Endothelial cell of umbilical vein (primary cell): ENCODE results near the gene CASK. TPM values are rescaled to one million over a fixed set of nuclear protein-coding genes. Genes with fewer than 3 reads are reported as not detected.
A peak's percentile ranks its signal among the peaks of the same experiment; 100 is the strongest.

Experiments
- BruUV-seq: library from RNA; stranded (reverse); fragments of 400-500 nt; replicated peaks from 2 replicates; lab custom pipeline; 2021; lab: Mats Ljungman, UMichigan
- CTCF ChIA-PET: fragments of 300-600, 350-600 bp; sonication (Branson Sonifier 250); formaldehyde crosslinking; loops from one replicate; lab custom pipeline; 2021; ENCODE audit warnings: antibody characterized with exemption, inconsistent platforms; lab: Charles Lee
- POLR2A ChIA-PET: fragments of 300-600, 350-600 bp; sonication (Branson Sonifier 250); formaldehyde crosslinking; loops from one replicate; lab custom pipeline; 2021; ENCODE audit warnings: antibody characterized with exemption, inconsistent platforms; lab: Charles Lee
- DNase-seq: peaks from one replicate; pipeline ENCODE4 v3.0.0-alpha.2; 2011; ENCODE audit warnings: low read depth, low spot score
- FAIRE-seq: peaks from 2 replicates; lab custom pipeline; 2011; peaks lifted over from hg19 to GRCh38; lab: Jason Lieb, UNC
- H2AFZ ChIP-seq: 2 replicates; pipeline ENCODE4 v1.6.0; 2012; ENCODE audit warnings: low read depth, low read length, control low read depth, inconsistent platforms
- H3K27ac ChIP-seq: 2 replicates; pipeline ENCODE4 v1.5.1; 2011; ENCODE audit warnings: low read depth, mild to moderate bottlenecking, control low read depth, low read length, moderate library complexity; ENCODE audit not compliant: insufficient read depth
- H3K27me3 ChIP-seq, 2 experiments: 2 replicates each; pipeline versions ENCODE4 v1.6.0 to v1.6.1; 2011; ENCODE audit warnings: low read length in 2 of 2, mixed read lengths in 1 of 2; ENCODE audit not compliant: control insufficient read depth in 2 of 2, insufficient read depth in 2 of 2
- H3K36me3 ChIP-seq, 2 experiments: 2 replicates in 1 of 2; 3 replicates in 1 of 2; pipeline ENCODE4 v1.5.1; 2011; ENCODE audit warnings: low read length in 2 of 2, mild to moderate bottlenecking in 1 of 2, moderate library complexity in 1 of 2; ENCODE audit not compliant: control insufficient read depth in 2 of 2, insufficient read depth in 2 of 2; ENCODE audit errors: extremely low read depth in 1 of 2
- H3K4me1 ChIP-seq: 3 replicates; pipeline ENCODE4 v1.5.1; 2011; ENCODE audit warnings: mild to moderate bottlenecking, low read length; ENCODE audit not compliant: control insufficient read depth, insufficient read depth; ENCODE audit errors: extremely low read depth
- H3K4me2 ChIP-seq: 2 replicates; pipeline ENCODE4 v1.6.1; 2011; ENCODE audit warnings: low read length, control low read depth, mixed read lengths; ENCODE audit not compliant: insufficient read depth
- H3K4me3 ChIP-seq, 3 experiments: fragments of 200-600 bp in 1 of 3; sonication (generic), shearing (Covaris generic) in 1 of 3; replicated peaks in 1 of 3; 2 replicates each; pipeline ENCODE4 v1.5.1; 2011 to 2016; ENCODE audit warnings: control low read depth in 3 of 3, low read length in 3 of 3, mild to moderate bottlenecking in 2 of 3, inconsistent platforms in 1 of 3, low read depth in 1 of 3, moderate library complexity in 1 of 3; ENCODE audit not compliant: insufficient read depth in 1 of 3
- H3K79me2 ChIP-seq: 2 replicates; pipeline ENCODE4 v1.6.0; 2012; ENCODE audit warnings: low read length, inconsistent platforms; ENCODE audit not compliant: control insufficient read depth, insufficient read depth
- H3K9ac ChIP-seq: replicated peaks from 2 replicates; pipeline ENCODE3; 2011; ENCODE audit warnings: low read length, control low read depth; ENCODE audit not compliant: insufficient read depth; ENCODE audit errors: extremely low read depth
- H3K9me1 ChIP-seq: replicated peaks from 3 replicates; pipeline ENCODE4 v1.6.0; 2011; ENCODE audit warnings: mild to moderate bottlenecking, low read length; ENCODE audit not compliant: control insufficient read depth, insufficient read depth; ENCODE audit errors: extremely low read depth
- H3K9me3 ChIP-seq: replicated peaks from 2 replicates; pipeline ENCODE4 v1.5.1; 2012; ENCODE audit warnings: low read length, inconsistent platforms; ENCODE audit not compliant: control insufficient read depth, insufficient read depth
- H4K20me1 ChIP-seq: replicated peaks from 2 replicates; pipeline ENCODE3; 2011; ENCODE audit warnings: mild to moderate bottlenecking, low read length; ENCODE audit not compliant: control insufficient read depth, insufficient read depth; ENCODE audit errors: extremely low read depth
- CTCF ChIP-seq, 2 donors: IDR thresholded peaks; 1 replicate in 1 of 2; 2 replicates in 1 of 2; pipeline ENCODE4 v1.5.1; 2011; ENCODE audit warnings: low read length in 2 of 2, mild to moderate bottlenecking in 2 of 2, moderate library complexity in 2 of 2, control low read depth in 1 of 2, inconsistent platforms in 1 of 2, low read depth in 1 of 2; ENCODE audit not compliant: insufficient read depth in 1 of 2; ENCODE audit errors: extremely low read depth in 1 of 2
- EZH2 ChIP-seq: IDR thresholded peaks from 2 replicates; pipeline ENCODE4 v1.6.1; 2012; ENCODE audit warnings: borderline replicate concordance, low read depth, mild to moderate bottlenecking, moderate library complexity, low read length, inconsistent platforms; ENCODE audit not compliant: severe bottlenecking
- FOS ChIP-seq: IDR thresholded peaks from 2 replicates; pipeline ENCODE4 v1.6.1; 2011; ENCODE audit warnings: mild to moderate bottlenecking, low read length, moderate library complexity, borderline replicate concordance; ENCODE audit not compliant: insufficient read depth
- GATA2 ChIP-seq: IDR thresholded peaks from 2 replicates; pipeline ENCODE4 v1.7.0; 2011; ENCODE audit warnings: low read depth, mild to moderate bottlenecking, moderate library complexity, mixed read lengths, low read length; ENCODE audit not compliant: insufficient read length, insufficient read depth
- JUN ChIP-seq: IDR thresholded peaks from 2 replicates; pipeline ENCODE4 v1.6.1; 2011; ENCODE audit warnings: borderline replicate concordance, low read depth; ENCODE audit not compliant: insufficient read length, insufficient read depth
- MAX ChIP-seq: IDR thresholded peaks from 2 replicates; pipeline ENCODE4 v1.6.1; 2011; ENCODE audit not compliant: insufficient read depth, insufficient read length
- MYC ChIP-seq: IDR thresholded peaks from one replicate; pipeline ENCODE4 v1.6.1; 2011; ENCODE audit warnings: mild to moderate bottlenecking, low read depth, low read length
- POLR2A ChIP-seq: IDR thresholded peaks from 2 replicates; pipeline ENCODE4 v1.6.1; 2012; ENCODE audit warnings: low read depth, mild to moderate bottlenecking, control low read depth, low read length
- POLR2AphosphoS5 ChIP-seq: IDR thresholded peaks from 2 replicates; pipeline ENCODE4 v1.6.1; 2012; ENCODE audit warnings: low read depth, mild to moderate bottlenecking, control low read depth, low read length, moderate library complexity; ENCODE audit not compliant: insufficient read depth
- dilution Hi-C: fragments of 300-500 bp; cut with MboI; formaldehyde crosslinking; loops from one replicate; pipeline ENCODE4 v1.15.0; 2019; ENCODE audit warnings: low sequenced_read_pairs; ENCODE audit not compliant: extremely low pct_ligation_motif_present
- intact Hi-C: fragments of 100-400 bp; cut with micrococcal nuclease; formaldehyde crosslinking; loops from one replicate; pipeline ENCODE4 v1.10.0; 2022
- polyA plus RNA-seq, 4 experiments: library from polyadenylated mRNA; depleted of rRNA in 3 of 4; stranded (reverse) in 3 of 4; unstranded in 1 of 4; fragments of >200 nt; gene quantifications; 2 replicates each; pipeline versions ENCODE4 v1.2.1 to v1.2.3, GENCODE V29; 2011 to 2012; ENCODE audit warnings: missing spikeins in 1 of 4
- total RNA-seq: library from RNA; stranded (reverse); gene quantifications from 2 replicates; pipeline ENCODE4 v1.2.3, GENCODE V29; 2021

Gene CASK
- total and polyA plus RNA-seq, 2 donors (not counting 3 experiments of a cell fraction or from before 2014, with no cell fraction given) = 6.4 to 30.4 TPM

GRCh38 chrX:41526925-41527324, 396.4 kb downstream of the CASK start:
- H3K27ac ChIP-seq = no peak overlapping the region
- H3K4me1 ChIP-seq = no peaks in the 10 kb centered on the region
- no peak overlapping the region for H3K9ac ChIP-seq
- ChIA-PET CTCF (no interaction called here), POLR2A (no interaction called here)
- BruUV-seq = no TSS peak
- no peaks in the 10 kb centered on the region for H3K27me3 ChIP-seq
- intact Hi-C loops = no loop called here
- no peaks in the 10 kb centered on the region for H3K79me2 ChIP-seq
- H3K4me2 ChIP-seq = peak overlapping the region; percentile 9
- no peak overlapping the region for H3K4me3 ChIP-seq
- peaks cover 0 to 5% of the 10 kb centered on the region in 2 experiments for H3K36me3 ChIP-seq
- H2AFZ ChIP-seq = no peak overlapping the region
- no peaks in the 10 kb centered on the region for H3K9me3 ChIP-seq
- FAIRE-seq (peak; percentile 74), DNase-seq (peak; percentile 16)
- H3K9me1 ChIP-seq = no peaks in the 10 kb centered on the region
- no peaks in the 10 kb centered on the region for H4K20me1 ChIP-seq
- TF ChIP-seq FOS (peak; percentile 49), EZH2 (no peak)
- dilution Hi-C loops = no loop called here

GRCh38 chrX:41526271-41526670, 397.1 kb downstream of the CASK start:
- Histone ChIP-seq H3K79me2 (no peaks in the 10 kb centered on the region), H3K9ac (no peak overlapping the region), H3K4me2 (no peak overlapping the region), H2AFZ (no peak overlapping the region), H4K20me1 (no peaks in the 10 kb centered on the region), H3K4me3 (no peak overlapping the region), H3K9me3 (no peaks in the 10 kb centered on the region), H3K27me3 (no peaks in the 10 kb centered on the region), H3K4me1 (no peaks in the 10 kb centered on the region), H3K36me3 (peaks cover 0 to 5% of the 10 kb centered on the region in 2 experiments), H3K27ac (no peak overlapping the region), H3K9me1 (no peaks in the 10 kb centered on the region)
- no peak for DNase-seq
- intact Hi-C loops = no loop called here
- FAIRE-seq = no peak
- TF ChIP-seq CTCF (IDR thresholded peaks at IDR 0.05; ENCODE audit: extremely low read depth in 1 of 2, insufficient read depth in 1 of 2, low read depth in 1 of 2, low read length in 2 of 2) (no peak), EZH2 (no peak), POLR2AphosphoS5 (no peak), MYC (no peak), GATA2 (no peak), JUN (no peak), MAX (no peak), POLR2A (no peak), FOS (no peak)
- dilution Hi-C loops = no loop called here
- CTCF ChIA-PET = interaction anchor here (1.0 kb wide), 1 partner anchor 234 kb away, joined by 3 read pairs; no protein-coding TSS in a partner anchor
- POLR2A ChIA-PET = no interaction called here
- BruUV-seq = no TSS peak
